ENCODE data around the gene STOML1. TPM values are rescaled to one million over a fixed set of nuclear protein-coding genes. Genes with fewer than 3 reads are reported as not detected.
"Not testable (repeated sequence)": the region's sequence is repeated elsewhere in the genome, so short reads cannot be mapped to it uniquely, and the experiment has no call there.

Gene STOML1
- polyA plus RNA-seq, 1 donor from 2014 or later, result 49.5 TPM

GRCh38 chr15:73973683-73974200 lies 18.4 kb downstream of the STOML1 start:
- H3K79me2 ChIP-seq (replicated peaks; ENCODE audit: insufficient read depth, low read length); H2AFZ ChIP-seq (ENCODE audit: low read depth, low read length); H3K9me2 ChIP-seq (ENCODE audit: insufficient read depth, low read length); H3K9ac ChIP-seq (ENCODE audit: low read length); H3K27ac ChIP-seq (ENCODE audit: low read length); H3K4me2 ChIP-seq (ENCODE audit: low read length); H3K27me3 ChIP-seq (ENCODE audit: insufficient read depth, low read depth, low read length); H3K4me3 ChIP-seq (ENCODE audit: low read length); H3K36me3 ChIP-seq (ENCODE audit: insufficient read depth, low read length); H3K9me3 ChIP-seq (ENCODE audit: low read length); H3F3A ChIP-seq (ENCODE audit: insufficient read depth, low read length, poor library complexity, severe bottlenecking); H4K20me1 ChIP-seq (ENCODE audit: insufficient read depth): not testable (repeated sequence)

GRCh38 chr15:73972984-73973682 lies 19.0 kb downstream of the STOML1 start:
- Histone ChIP-seq H3K79me2 (replicated peaks; ENCODE audit: insufficient read depth, low read length) (no peaks in the 10 kb centered on the region), H3K27ac (ENCODE audit: low read length) (no peak overlapping the region), H3K36me3 (ENCODE audit: insufficient read depth, low read length) (no peaks in the 10 kb centered on the region), H3K9me3 (ENCODE audit: low read length) (no peaks in the 10 kb centered on the region), H4K20me1 (ENCODE audit: insufficient read depth) (no peaks in the 10 kb centered on the region), H3K4me3 (ENCODE audit: low read length) (no peak overlapping the region), H2AFZ (ENCODE audit: low read depth, low read length) (no peak overlapping the region), H3K9ac (ENCODE audit: low read length) (no peak overlapping the region), H3F3A (ENCODE audit: insufficient read depth, low read length, poor library complexity, severe bottlenecking) (no peaks in the 10 kb centered on the region), H3K9me2 (ENCODE audit: insufficient read depth, low read length) (no peaks in the 10 kb centered on the region), H3K4me2 (ENCODE audit: low read length) (no peak overlapping the region), H3K27me3 (ENCODE audit: insufficient read depth, low read depth, low read length) (no peaks in the 10 kb centered on the region)
- no peak for TF ChIP-seq POLR2AphosphoS5 (IDR thresholded peaks at IDR 0.05)
- TF ChIP-seq RAD21 (conservative IDR thresholded peaks at IDR 0.05), result peak; percentile 98
- peak; percentile 96 for TF ChIP-seq SMC3 (conservative IDR thresholded peaks at IDR 0.05; ENCODE audit: poor library complexity)
- no peak for TF ChIP-seq REST (IDR thresholded peaks at IDR 0.05; ENCODE audit: borderline replicate concordance)
- no peak for TF ChIP-seq EZH2 (IDR thresholded peaks at IDR 0.05; ENCODE audit: borderline replicate concordance, insufficient read depth, low read length, poor library complexity, severe bottlenecking)
- no peak for TF ChIP-seq MXI1 (conservative IDR thresholded peaks at IDR 0.05; ENCODE audit: poor library complexity, severe bottlenecking)
- no peak for TF ChIP-seq EP300 (conservative IDR thresholded peaks at IDR 0.05; ENCODE audit: poor library complexity, severe bottlenecking)
- peak; percentile 98 for TF ChIP-seq CTCF (IDR thresholded peaks at IDR 0.05; ENCODE audit: poor library complexity, severe bottlenecking)
- TF ChIP-seq TAF1 (IDR thresholded peaks at IDR 0.05; ENCODE audit: low read depth), result no peak

Data from neural cell (in vitro differentiated cells).